Globus pallidus (tissue), 1 donor: ENCODE data around the gene HTR5A.

Experiments
- DNase-seq: peaks from one replicate; pipeline ENCODE4 v3.0.0-alpha.2; 2015; ENCODE audit warnings: low spot score

The HTR5A gene

DNA sequence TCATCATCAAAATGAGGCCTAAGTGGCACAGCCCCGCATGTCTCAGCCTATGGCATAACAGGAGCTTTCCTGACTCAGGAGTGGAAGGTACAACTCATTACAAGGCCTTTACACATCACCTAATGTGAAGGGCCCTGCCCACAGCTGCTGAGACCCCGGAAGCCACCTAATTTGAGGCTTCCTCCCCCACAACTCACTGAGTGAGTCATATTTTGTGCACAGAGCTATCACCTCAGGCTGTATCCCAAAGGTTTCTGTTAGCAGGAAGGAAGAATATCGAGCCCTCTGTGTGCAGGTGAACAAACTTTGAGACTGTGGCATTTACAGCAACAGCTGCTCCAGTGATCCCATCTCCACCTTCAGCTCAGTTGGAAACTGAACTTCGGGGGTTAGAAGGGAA is 20.6 kb downstream of the HTR5A start:
- DNase-seq: no peak

DNA sequence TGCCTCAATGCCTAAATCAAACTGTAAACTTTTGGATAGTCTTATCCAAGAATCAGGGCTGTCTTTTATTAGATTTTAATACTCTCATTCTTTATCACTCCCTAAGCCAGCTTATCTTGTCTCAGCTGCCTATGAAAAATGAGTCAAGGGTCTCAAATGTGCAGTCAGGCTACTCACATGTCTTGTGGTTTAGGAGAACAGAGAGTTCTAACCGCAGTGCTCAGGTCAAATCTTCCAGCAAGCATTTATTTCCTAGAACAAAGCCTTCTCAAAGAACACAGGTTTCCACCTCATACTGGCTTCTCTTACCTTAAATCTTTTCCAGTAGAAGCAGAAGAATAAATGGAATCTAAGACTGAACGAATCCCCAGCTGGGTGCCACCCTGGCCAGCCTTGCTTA is 23.5 kb downstream of the HTR5A start:
- DNase-seq: no peak

GRCh38 chr7:155094636-155095135 is 24.6 kb downstream of the HTR5A start:
- no peak for DNase-seq

DNA sequence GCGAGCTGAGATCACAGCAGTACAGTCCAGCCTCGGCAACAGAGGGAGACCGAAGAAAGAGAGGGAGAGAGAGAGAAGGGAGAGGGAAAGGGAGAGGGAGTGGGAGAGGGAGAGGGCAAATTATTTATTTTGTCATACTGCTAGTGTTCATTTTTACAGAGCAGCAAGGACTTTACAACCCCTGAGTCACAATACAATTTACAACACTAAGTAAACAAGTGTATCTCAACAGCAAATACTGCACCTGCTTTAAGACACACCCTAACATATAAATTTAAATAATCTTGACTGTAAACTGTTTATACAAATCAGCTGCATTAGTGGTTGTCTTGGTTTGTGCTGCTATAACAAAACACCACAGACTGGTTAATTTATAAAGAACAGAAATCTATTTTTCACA is 27.2 kb downstream of the HTR5A start:
- DNase-seq: no peak

DNA sequence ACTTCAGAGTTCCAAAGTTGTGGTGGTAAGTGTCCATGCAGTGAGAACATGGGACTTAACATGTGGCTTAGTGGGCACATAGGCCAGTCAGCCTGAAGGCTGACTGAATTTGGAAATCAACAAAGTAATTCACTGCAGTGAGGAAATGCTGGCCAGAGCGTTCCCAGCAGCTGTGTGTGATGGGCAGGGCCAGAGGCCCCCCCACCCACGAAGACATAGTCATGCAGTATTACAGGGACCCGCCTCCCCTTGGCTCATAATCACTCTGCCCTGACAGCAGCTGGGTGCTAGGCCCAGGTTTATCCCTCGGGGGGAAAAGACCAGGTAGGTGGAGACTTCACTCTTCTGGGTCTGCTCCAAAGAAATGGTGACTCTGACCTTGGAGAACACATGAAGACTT is 33.7 kb downstream of the HTR5A start:
- no peak for DNase-seq

DNA sequence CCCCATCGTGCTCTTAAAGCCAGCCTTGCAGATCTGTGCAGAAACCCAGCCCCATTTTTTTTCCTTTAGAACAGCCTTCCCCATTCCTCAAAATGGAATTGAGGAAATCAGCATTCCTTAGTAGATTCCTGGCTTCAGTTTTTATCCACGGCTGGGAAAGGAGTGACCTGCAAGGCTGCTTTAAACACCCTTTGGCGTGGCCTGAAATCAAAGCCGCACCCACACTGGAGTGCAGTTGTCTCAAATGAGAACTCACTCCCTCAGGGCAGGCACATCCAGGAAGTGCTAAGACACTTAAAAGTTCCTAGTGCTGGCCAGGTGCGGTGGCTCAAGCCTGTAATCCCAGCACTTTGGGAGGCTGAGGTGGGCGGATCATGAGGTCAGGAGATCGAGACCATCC is 34.8 kb downstream of the HTR5A start:
- no peak for DNase-seq

DNA sequence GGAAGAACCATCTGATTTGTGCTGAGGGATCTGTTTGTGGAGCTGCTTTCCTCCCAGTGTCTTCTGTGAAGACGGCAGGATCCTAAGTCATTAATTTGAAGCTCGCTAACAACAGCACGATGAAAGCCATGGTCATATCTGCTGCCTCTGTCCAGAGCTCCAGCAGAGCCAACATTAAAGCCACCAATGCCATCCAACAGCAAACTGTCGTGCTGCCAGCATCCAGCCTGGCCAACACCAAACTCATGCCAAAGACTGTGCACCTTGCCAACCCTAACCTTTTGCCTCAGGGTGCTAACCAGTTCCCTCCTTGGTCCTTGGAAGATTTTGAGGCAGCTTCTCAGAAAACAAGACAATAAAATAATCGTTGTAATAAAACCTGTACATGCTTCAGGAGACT is 36.2 kb downstream of the HTR5A start:
- DNase-seq: no peak

DNA sequence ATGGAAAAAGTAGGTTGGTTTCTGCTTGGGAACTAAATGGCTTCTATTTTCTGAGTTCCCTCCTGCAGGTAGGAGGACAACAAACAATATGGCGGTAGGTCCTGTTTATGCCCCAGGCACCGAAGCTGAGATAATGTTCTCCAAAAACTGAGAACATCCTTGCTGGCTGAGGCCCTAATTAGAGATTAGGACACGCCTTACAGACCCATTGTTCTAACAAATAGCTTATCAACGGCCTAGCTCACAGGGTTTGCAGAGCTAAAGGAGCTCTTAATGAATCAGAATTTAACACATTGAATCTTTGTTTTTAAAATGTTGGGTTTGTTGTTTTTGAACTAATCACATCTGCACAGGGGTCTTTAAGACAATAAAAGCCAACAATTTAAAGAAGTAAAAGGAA is 37.0 kb downstream of the HTR5A start:
- no peak for DNase-seq

DNA sequence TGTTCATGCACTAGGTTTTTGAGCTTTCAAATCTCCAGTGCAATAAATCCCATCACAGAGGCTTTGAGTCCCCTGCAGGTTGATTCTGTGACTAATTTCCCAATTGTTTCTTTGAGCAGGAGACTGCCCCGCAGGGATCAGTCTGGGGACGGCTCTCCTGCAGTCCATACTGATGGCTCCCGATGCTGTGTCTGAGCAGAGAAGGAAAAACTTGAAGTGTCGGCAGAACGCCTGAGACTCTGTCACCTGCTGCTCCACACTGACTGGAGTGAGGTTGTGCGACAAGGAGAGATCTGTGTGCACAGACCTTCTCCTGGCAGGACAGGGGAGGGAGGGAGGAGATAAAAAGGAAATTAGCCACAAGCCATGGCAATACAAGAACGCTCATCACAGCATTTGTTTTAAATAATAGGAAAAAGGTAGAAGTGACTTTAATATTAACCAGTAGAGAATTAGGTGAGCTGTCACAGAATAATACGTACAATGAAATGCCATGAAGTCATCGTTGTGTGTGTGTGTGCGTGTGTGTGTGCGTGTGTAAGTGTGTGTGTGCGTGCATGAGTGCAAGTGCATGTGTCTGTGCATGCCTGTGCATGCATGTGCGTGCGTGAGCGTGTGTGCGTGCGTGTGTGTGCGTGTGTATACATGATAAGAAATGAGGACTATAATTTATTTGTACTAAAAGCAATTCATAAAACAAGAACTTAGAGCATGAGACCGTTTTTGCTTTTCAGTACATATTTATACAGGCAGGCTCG is 38.2 kb downstream of the HTR5A start:
- DNase-seq: no peak

DNA sequence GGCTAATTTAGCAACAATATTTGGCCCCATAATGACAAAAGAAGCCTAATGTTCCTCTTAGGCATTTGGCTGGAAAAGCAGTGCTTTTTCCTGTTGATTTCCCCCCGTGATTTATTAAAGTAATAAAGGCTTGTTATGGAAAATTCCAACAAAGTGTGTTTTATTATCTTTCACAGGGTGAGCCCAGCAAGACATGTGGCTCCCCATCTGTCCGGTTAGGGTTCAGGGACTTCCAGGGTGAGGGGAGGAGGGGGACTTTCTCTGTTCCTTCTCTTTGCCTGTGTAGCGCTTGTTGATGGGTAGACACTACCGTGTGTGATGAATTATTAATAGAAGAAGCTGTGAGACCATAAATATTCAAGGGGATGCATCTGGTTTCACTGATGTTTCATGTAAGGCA is 39.0 kb downstream of the HTR5A start:
- no peak for DNase-seq

- no peak for DNase-seq
These were observed 45.2 kb downstream of the HTR5A start for GRCh38 chr7:155115288-155115687.

DNA sequence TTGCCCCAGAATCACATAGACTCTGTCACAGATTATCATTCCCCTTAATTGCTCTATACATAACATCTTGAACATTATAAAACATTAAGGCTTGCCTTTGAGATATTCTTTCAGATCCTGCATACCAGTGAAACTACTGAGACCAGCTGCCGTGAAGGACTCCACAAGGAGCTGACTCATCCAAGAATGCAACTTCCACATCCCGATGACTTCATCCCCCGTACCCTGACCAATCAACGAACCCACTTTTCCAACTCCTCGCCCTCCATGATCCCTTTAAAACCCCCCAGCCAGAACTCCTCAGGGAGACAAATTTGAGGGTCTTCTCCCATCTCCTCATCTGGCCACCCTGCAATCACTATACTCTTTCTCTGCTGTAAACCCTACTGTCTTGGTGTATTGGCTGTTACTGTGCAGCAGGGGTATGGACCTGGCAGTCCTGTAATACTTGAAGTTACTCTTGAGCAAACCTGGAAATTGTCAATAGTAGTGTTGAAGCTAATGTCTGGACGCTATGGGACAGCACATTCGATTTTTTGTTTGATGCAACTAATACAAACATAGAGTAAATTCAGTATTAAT is 49.8 kb downstream of the HTR5A start:
- DNase-seq: no peak

DNA sequence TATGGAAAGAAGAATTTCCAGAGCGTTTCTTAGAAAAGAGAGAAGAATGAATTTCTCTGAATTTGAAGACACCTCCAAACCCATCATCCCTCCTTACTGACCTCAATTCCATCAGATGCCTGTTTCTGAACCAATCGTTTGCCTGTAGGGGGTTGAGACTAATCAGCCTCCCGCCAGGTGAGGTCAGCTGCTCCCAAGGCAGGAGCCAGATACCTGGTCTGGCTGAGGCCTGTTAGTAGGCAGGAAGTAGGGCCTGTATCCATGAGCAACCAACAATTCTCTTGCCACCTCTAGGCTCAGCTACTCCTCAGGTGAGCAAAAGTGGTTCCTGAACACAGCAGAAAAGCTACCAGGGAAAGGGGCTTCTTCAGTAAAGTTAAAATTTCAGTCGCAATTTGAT is 50.3 kb downstream of the HTR5A start:
- DNase-seq: no peak

DNA sequence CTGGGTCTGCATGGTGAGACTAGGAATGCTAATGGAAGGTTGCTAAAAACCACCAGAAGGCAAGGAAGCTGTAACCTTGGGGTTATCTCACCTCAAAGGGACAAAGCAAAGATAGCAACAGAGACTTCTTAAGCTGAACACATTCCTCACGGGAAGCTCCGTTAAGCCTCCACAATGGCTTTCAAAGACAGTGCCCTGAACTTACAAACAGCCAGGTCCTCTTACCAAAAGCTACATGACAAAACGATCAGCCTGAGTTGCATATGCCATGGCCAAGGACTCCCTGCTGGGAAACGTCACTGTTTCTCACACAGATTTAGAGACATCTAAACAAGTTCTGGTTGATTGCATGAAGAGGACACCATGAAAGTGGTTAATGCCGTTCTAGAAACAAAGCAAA is 52.7 kb downstream of the HTR5A start:
- no peak for DNase-seq

- no peak for DNase-seq
These were observed 53.3 kb downstream of the HTR5A start for GRCh38 chr7:155123413-155123812.

DNA sequence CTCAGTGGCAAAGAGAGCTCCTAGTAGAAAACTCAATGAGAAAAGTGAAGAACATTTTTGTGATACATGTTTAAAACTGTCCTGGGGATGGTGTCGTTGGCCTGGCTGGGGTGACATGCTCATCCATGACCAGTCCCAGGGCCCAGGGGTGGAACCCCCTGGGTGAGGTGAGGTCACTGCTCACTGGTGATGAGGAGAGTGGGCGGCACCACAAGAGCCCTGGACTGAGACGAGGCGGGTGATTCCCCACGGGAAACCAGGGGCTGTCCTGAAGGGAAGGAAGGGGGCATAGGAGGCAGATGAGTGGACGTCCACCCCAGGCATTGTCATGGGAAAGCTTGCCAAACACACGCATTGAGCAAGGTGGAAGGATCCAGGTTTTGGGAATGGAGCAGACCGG is 54.6 kb downstream of the HTR5A start:
- no peak for DNase-seq

GRCh38 chr7:155129186-155129585 is 59.1 kb downstream of the HTR5A start:
- DNase-seq: no peak

GRCh38 chr7:155129789-155130188 is 59.7 kb downstream of the HTR5A start:
- DNase-seq: no peak

DNA sequence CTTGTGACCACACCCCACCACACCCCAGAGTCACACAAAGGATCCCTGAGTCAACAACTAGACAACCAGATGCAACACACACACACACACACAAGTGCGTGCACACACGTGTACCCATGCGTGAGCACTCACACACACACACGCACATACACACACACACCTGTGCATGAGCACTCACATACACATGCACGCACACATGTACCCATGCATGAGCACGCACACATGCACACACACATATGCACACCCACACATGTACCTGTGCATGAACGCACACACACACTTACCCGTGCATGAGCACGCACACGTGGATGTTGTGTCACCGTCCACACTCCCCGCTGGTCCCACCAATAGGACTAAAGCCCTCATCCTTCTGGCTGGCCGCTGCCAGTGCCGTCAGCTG is 60.4 kb downstream of the HTR5A start:
- no peak for DNase-seq

- DNase-seq: no peak
These were observed 61.0 kb downstream of the HTR5A start for GRCh38 chr7:155131090-155131489.

GRCh38 chr7:155132431-155132830 is 62.3 kb downstream of the HTR5A start:
- DNase-seq: no peak

DNA sequence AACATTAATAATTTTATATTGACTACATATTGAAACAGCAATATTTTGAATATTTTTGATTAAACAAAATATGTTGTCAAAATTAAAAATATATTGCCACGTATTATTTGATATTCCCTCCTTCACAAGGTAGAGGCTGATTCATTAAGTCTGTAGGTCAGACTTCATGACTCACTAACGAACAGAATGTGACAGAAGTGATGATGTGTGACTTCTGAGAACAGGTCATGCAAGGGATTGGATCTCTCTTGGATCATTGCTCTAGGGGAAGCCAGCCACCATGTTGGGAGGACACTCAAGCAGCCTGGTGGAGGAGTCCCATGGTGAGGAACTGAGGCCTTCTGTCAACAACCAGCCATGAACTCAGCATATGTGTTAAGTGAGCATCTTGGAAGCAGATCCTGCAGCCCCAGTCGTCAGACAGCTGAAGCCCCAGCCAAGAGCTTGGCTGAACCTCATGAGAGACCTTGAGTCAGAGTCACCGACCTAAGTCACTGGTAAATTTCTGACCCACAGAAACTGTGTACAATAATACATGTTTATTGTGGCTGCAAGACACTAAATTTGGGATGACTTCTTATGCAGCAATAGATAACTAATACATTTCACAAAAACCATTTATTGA is 66.6 kb downstream of the HTR5A start:
- DNase-seq: no peak
